Keratinocyte (primary cell): ENCODE data around the gene SCNN1G. TPM values are rescaled to one million over a fixed set of nuclear protein-coding genes. Genes with fewer than 3 reads are reported as not detected.

Experiments used
- DNase-seq: peaks from one replicate; pipeline ENCODE4 v3.0.0-alpha.2; 2011; ENCODE audit warnings: low read depth, missing footprints, low spot score
- FAIRE-seq: peaks from 2 replicates; lab custom pipeline; 2011; peaks lifted over from hg19 to GRCh38; lab: Jason Lieb, UNC
- H2AFZ ChIP-seq: 2 replicates; pipeline ENCODE4 v1.6.0; 2012; ENCODE audit warnings: low read length, control low read depth, inconsistent platforms; ENCODE audit not compliant: control insufficient read depth
- H3K27ac ChIP-seq: 2 replicates; pipeline ENCODE4 v1.5.1; 2011; ENCODE audit warnings: low read length; ENCODE audit not compliant: control insufficient read depth, insufficient read depth
- H3K27me3 ChIP-seq: 3 replicates; pipeline ENCODE4 v1.6.0; 2011; ENCODE audit warnings: low read length; ENCODE audit not compliant: control insufficient read depth, insufficient read depth; ENCODE audit errors: extremely low read depth
- H3K36me3 ChIP-seq, 2 experiments: 2 replicates in 1 of 2; 3 replicates in 1 of 2; pipeline ENCODE4 v1.5.1; 2011; ENCODE audit warnings: low read length in 2 of 2, mild to moderate bottlenecking in 1 of 2; ENCODE audit not compliant: control insufficient read depth in 2 of 2, insufficient read depth in 2 of 2; ENCODE audit errors: extremely low read depth in 1 of 2
- H3K4me1 ChIP-seq: 3 replicates; pipeline ENCODE4 v1.5.1; 2011; ENCODE audit warnings: low read length; ENCODE audit not compliant: control insufficient read depth, insufficient read depth; ENCODE audit errors: extremely low read depth
- H3K4me2 ChIP-seq: 3 replicates; pipeline ENCODE4 v1.6.0; 2011; ENCODE audit warnings: low read depth, low read length; ENCODE audit not compliant: control insufficient read depth, insufficient read depth; ENCODE audit errors: extremely low read depth
- H3K4me3 ChIP-seq, 3 experiments: fragments of 200-600 bp in 1 of 3; sonication (generic) in 1 of 3; 2 replicates in 2 of 3; 3 replicates in 1 of 3; pipeline ENCODE4 v1.5.1; 2011 to 2016; ENCODE audit warnings: low read length in 3 of 3, mild to moderate bottlenecking in 3 of 3, control low read depth in 2 of 3, inconsistent platforms in 1 of 3, low read depth in 1 of 3, mixed read lengths in 1 of 3, mixed run types in 1 of 3, moderate library complexity in 1 of 3; ENCODE audit not compliant: control insufficient read depth in 2 of 3, insufficient read depth in 2 of 3; ENCODE audit errors: extremely low read depth in 1 of 3
- H3K79me2 ChIP-seq: 2 replicates; pipeline ENCODE4 v1.6.0; 2012; ENCODE audit warnings: low read length; ENCODE audit not compliant: control insufficient read depth, insufficient read depth
- H3K9ac ChIP-seq: 3 replicates; pipeline ENCODE4 v1.6.0; 2011; ENCODE audit warnings: low read length; ENCODE audit not compliant: control insufficient read depth, insufficient read depth; ENCODE audit errors: extremely low read depth
- H3K9me1 ChIP-seq: 3 replicates; pipeline ENCODE4 v1.6.0; 2011; ENCODE audit warnings: low read length; ENCODE audit not compliant: control insufficient read depth, insufficient read depth; ENCODE audit errors: extremely low read depth
- H3K9me3 ChIP-seq: 2 replicates; pipeline ENCODE4 v1.5.1; 2012; ENCODE audit warnings: low read depth, low read length; ENCODE audit not compliant: control insufficient read depth
- H4K20me1 ChIP-seq: 3 replicates; pipeline ENCODE4 v1.6.0; 2011; ENCODE audit warnings: low read length; ENCODE audit not compliant: control insufficient read depth, insufficient read depth; ENCODE audit errors: extremely low read depth
- EZH2 ChIP-seq: IDR thresholded peaks from one replicate; pipeline ENCODE4 v1.6.1; 2012; ENCODE audit warnings: inconsistent platforms, mild to moderate bottlenecking, low read length, moderate library complexity
- dilution Hi-C: fragments of 300-500 bp; cut with MboI; formaldehyde crosslinking; loops from one replicate; pipeline ENCODE4 v1.7.0; 2020; ENCODE audit warnings: low sequenced_read_pairs; ENCODE audit not compliant: extremely low pct_ligation_motif_present
- polyA plus RNA-seq, 5 experiments: library from polyadenylated mRNA; depleted of rRNA in 3 of 5; stranded (reverse) in 3 of 5; stranded (forward) in 1 of 5; unstranded in 1 of 5; fragments of >200 nt; gene quantifications; 1 replicate in 1 of 5; 2 replicates in 3 of 5; 3 replicates in 1 of 5; pipeline versions ENCODE4 v1.2.1 to v1.2.3, GENCODE V29; 2011 to 2012; ENCODE audit warnings: missing spikeins in 2 of 5, low read depth in 1 of 5, low replicate concordance in 1 of 5
- TF ChIP-seq, protein P1 (sequence below), 3 experiments: IDR thresholded peaks in 1 of 3; conservative IDR thresholded peaks in 1 of 3; optimal IDR thresholded peaks in 1 of 3; 2 replicates in 2 of 3; 3 replicates in 1 of 3; pipeline versions ENCODE3 to v1.5.1; 2011; ENCODE audit warnings: low read length in 3 of 3, mild to moderate bottlenecking in 3 of 3, moderate library complexity in 2 of 3, control low read depth in 1 of 3, inconsistent platforms in 1 of 3; ENCODE audit not compliant: insufficient read depth in 2 of 3; ENCODE audit errors: extremely low read depth in 1 of 3

The SCNN1G gene
- polyA plus RNA-seq, 1 donor (not counting 4 experiments of a cell fraction or from before 2014, with no cell fraction given), result 0.25 TPM

- H3K9me1 ChIP-seq, result peaks cover 4% of the 10 kb centered on the region
- H3K9ac ChIP-seq, result peak overlapping the region; percentile 87
- H3K4me3 ChIP-seq, result peak overlapping the region; percentile 74 to 91 (median 78)
- no peak for FAIRE-seq
- peaks cover 57% of the 10 kb centered on the region for H3K79me2 ChIP-seq
- H3K27me3 ChIP-seq, result no peaks in the 10 kb centered on the region
- H3K9me3 ChIP-seq, result no peaks in the 10 kb centered on the region
- H4K20me1 ChIP-seq, result no peaks in the 10 kb centered on the region
- peaks cover 44% of the 10 kb centered on the region for H3K4me1 ChIP-seq
- H3K36me3 ChIP-seq, result no peaks in the 10 kb centered on the region
- dilution Hi-C loops, result no loop called here
- no peak for TF ChIP-seq EZH2
- TF ChIP-seq, protein P1, sequence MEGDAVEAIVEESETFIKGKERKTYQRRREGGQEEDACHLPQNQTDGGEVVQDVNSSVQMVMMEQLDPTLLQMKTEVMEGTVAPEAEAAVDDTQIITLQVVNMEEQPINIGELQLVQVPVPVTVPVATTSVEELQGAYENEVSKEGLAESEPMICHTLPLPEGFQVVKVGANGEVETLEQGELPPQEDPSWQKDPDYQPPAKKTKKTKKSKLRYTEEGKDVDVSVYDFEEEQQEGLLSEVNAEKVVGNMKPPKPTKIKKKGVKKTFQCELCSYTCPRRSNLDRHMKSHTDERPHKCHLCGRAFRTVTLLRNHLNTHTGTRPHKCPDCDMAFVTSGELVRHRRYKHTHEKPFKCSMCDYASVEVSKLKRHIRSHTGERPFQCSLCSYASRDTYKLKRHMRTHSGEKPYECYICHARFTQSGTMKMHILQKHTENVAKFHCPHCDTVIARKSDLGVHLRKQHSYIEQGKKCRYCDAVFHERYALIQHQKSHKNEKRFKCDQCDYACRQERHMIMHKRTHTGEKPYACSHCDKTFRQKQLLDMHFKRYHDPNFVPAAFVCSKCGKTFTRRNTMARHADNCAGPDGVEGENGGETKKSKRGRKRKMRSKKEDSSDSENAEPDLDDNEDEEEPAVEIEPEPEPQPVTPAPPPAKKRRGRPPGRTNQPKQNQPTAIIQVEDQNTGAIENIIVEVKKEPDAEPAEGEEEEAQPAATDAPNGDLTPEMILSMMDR (optimal IDR thresholded peaks at IDR 0.05 in 1 of 3, IDR thresholded peaks at IDR 0.05 in 1 of 3, conservative IDR thresholded peaks at IDR 0.05 in 1 of 3; ENCODE audit: extremely low read depth in 1 of 3, insufficient read depth in 2 of 3, low read length in 3 of 3), result no peak
- H2AFZ ChIP-seq, result no peak overlapping the region
- DNase-seq, result no peak
- H3K27ac ChIP-seq, result peak overlapping the region; percentile 98
- peak overlapping the region; percentile 93 for H3K4me2 ChIP-seq
These were observed 35.5 kb upstream of the SCNN1G start for GRCh38 chr16:23146877-23147601.

- Histone ChIP-seq H3K9me1 (peaks cover 4% of the 10 kb centered on the region), H2AFZ (no peak overlapping the region), H3K4me2 (peak overlapping the region; percentile 93), H3K36me3 (no peaks in the 10 kb centered on the region), H3K9ac (peak overlapping the region; percentile 87), H3K4me1 (peaks cover 40% of the 10 kb centered on the region), H4K20me1 (no peaks in the 10 kb centered on the region), H3K27me3 (no peaks in the 10 kb centered on the region), H3K27ac (peak overlapping the region; percentile 98), H3K79me2 (peaks cover 54% of the 10 kb centered on the region), H3K9me3 (no peaks in the 10 kb centered on the region), H3K4me3 (peak overlapping the region; percentile 74 to 91 (median 78))
- no peak for FAIRE-seq
- dilution Hi-C loops, result no loop called here
- TF ChIP-seq EZH2, result no peak
- TF ChIP-seq, protein P1 (optimal IDR thresholded peaks at IDR 0.05 in 1 of 3, IDR thresholded peaks at IDR 0.05 in 1 of 3, conservative IDR thresholded peaks at IDR 0.05 in 1 of 3; ENCODE audit: extremely low read depth in 1 of 3, insufficient read depth in 2 of 3, low read length in 3 of 3), result no peak
- DNase-seq, result no peak
These were observed 34.9 kb upstream of the SCNN1G start for GRCh38 chr16:23147666-23148065.
